Breast epithelium (tissue), 4 donors: ENCODE data around the gene SDK1. TPM values are rescaled to one million over a fixed set of nuclear protein-coding genes. Genes with fewer than 3 reads are reported as not detected.
A peak's percentile ranks its signal among the peaks of the same experiment; 100 is the strongest.

Experiments used
- DNase-seq, 2 donors: peaks; one replicate each; pipeline ENCODE4 v3.0.0-alpha.2; 2019; ENCODE audit warnings: low spot score in 2 of 2
- H3K27ac ChIP-seq, 2 donors: fragments of 200-600 bp; sonication (generic) in 1 of 2; one replicate each; pipeline ENCODE4 v1.5.1; 2016 to 2019; ENCODE audit warnings: mild to moderate bottlenecking in 1 of 2
- H3K27me3 ChIP-seq, 2 donors: fragments of 200-600 bp; sonication (generic) in 1 of 2; one replicate each; pipeline versions ENCODE4 v1.5.1 to v1.6.0; 2017 to 2019; ENCODE audit warnings: control low read depth in 1 of 2, mild to moderate bottlenecking in 1 of 2
- H3K36me3 ChIP-seq: fragments of 200-600 bp; one replicate; pipeline ENCODE4 v1.5.1; 2019
- H3K4me1 ChIP-seq, 2 donors: fragments of 200-600 bp; sonication (generic); one replicate each; pipeline ENCODE4 v1.5.1; 2016 to 2019; ENCODE audit warnings: control low read depth in 1 of 2
- H3K4me3 ChIP-seq, 3 donors: fragments of 200-600 bp; sonication (generic); 1 replicate in 2 of 3; 2 replicates in 1 of 3; pipeline ENCODE4 v1.5.1; 2016 to 2019; ENCODE audit warnings: mild to moderate bottlenecking in 3 of 3, moderate library complexity in 2 of 3
- H3K9me3 ChIP-seq, 2 donors: fragments of 200-600 bp; sonication (generic) in 1 of 2; one replicate each; pipeline ENCODE4 v1.5.1; 2016 to 2019; ENCODE audit warnings: control low read depth in 1 of 2
- CTCF ChIP-seq, 3 donors: fragments of 450-650 bp; IDR thresholded peaks; one replicate each; pipeline ENCODE4 v1.5.1; 2016 to 2017; ENCODE audit warnings: antibody characterized with exemption in 3 of 3, mild to moderate bottlenecking in 3 of 3, moderate library complexity in 3 of 3
- POLR2A ChIP-seq: fragments of 450-650 bp; IDR thresholded peaks from one replicate; pipeline ENCODE4 v1.6.1; 2016; ENCODE audit warnings: antibody characterized with exemption, mild to moderate bottlenecking, moderate library complexity
- POLR2AphosphoS5 ChIP-seq, 3 donors: sonication (generic); formaldehyde crosslinking; IDR thresholded peaks; one replicate each; pipeline ENCODE4 v1.6.1; 2017; ENCODE audit warnings: antibody characterized with exemption in 3 of 3
- intact Hi-C: fragments of 100-400 bp; cut with DNase I; formaldehyde crosslinking; loops from one replicate; pipeline ENCODE4 v1.15.1; 2023; ENCODE audit warnings: low total_unique reads
- total RNA-seq, 3 donors: library from RNA; depleted of rRNA; stranded (reverse); fragments of >200 nt; gene quantifications; one replicate each; pipeline ENCODE4 v1.1.0, GENCODE V29; 2016

The SDK1 gene
- total RNA-seq, 3 donors from 2014 or later, result 3.7 to 18.2 (median 6.6) TPM

- no peaks in the 10 kb centered on the region for H3K27me3 ChIP-seq
- intact Hi-C loops, result no loop called here
- H3K36me3 ChIP-seq, result no peaks in the 10 kb centered on the region
- no peaks in the 10 kb centered on the region for H3K4me1 ChIP-seq
- DNase-seq, result no peak
- no peak overlapping the region for H3K4me3 ChIP-seq
- no peak overlapping the region for H3K27ac ChIP-seq
- no peak for TF ChIP-seq CTCF (IDR thresholded peaks at IDR 0.05)
- no peak for TF ChIP-seq POLR2A
- no peak for TF ChIP-seq POLR2AphosphoS5 (IDR thresholded peaks at IDR 0.05)
- no peaks in the 10 kb centered on the region for H3K9me3 ChIP-seq
Measured at GRCh38 chr7:3879355-3880075, 578.5 kb downstream of the SDK1 start.

GRCh38 chr7:3880228-3880987 lies 579.4 kb downstream of the SDK1 start:
- Histone ChIP-seq H3K4me3 (no peak overlapping the region), H3K9me3 (no peaks in the 10 kb centered on the region), H3K4me1 (no peaks in the 10 kb centered on the region), H3K27me3 (no peaks in the 10 kb centered on the region), H3K36me3 (no peaks in the 10 kb centered on the region), H3K27ac (no peak overlapping the region)
- intact Hi-C loops, result no loop called here
- no peak for DNase-seq
- TF ChIP-seq CTCF (IDR thresholded peaks at IDR 0.05) (no peak), POLR2A (no peak), POLR2AphosphoS5 (IDR thresholded peaks at IDR 0.05) (no peak)

- no peaks in the 10 kb centered on the region for H3K27me3 ChIP-seq
- H3K9me3 ChIP-seq, result no peaks in the 10 kb centered on the region
- DNase-seq, result no peak
- TF ChIP-seq POLR2A, result no peak
- TF ChIP-seq CTCF (IDR thresholded peaks at IDR 0.05), result no peak
- no peak for TF ChIP-seq POLR2AphosphoS5 (IDR thresholded peaks at IDR 0.05)
- no peaks in the 10 kb centered on the region for H3K4me1 ChIP-seq
- intact Hi-C loops, result no loop called here
- no peaks in the 10 kb centered on the region for H3K36me3 ChIP-seq
- no peak overlapping the region for H3K27ac ChIP-seq
- no peak overlapping the region for H3K4me3 ChIP-seq
Measured at GRCh38 chr7:3882782-3883181, 581.7 kb downstream of the SDK1 start.

GRCh38 chr7:3884543-3884942 lies 583.5 kb downstream of the SDK1 start:
- H3K36me3 ChIP-seq, result no peaks in the 10 kb centered on the region
- no peak overlapping the region for H3K27ac ChIP-seq
- DNase-seq, result no peak
- no peaks in the 10 kb centered on the region for H3K4me1 ChIP-seq
- no peaks in the 10 kb centered on the region for H3K9me3 ChIP-seq
- H3K4me3 ChIP-seq, result no peak overlapping the region
- intact Hi-C loops, result no loop called here
- TF ChIP-seq POLR2A (no peak), CTCF (IDR thresholded peaks at IDR 0.05) (no peak)
- no peaks in the 10 kb centered on the region for H3K27me3 ChIP-seq

- Histone ChIP-seq H3K27ac (peak overlapping the region in 1 of 2 donors; percentile 53), H3K4me1 (no peaks in the 10 kb centered on the region), H3K9me3 (no peaks in the 10 kb centered on the region), H3K27me3 (no peaks in the 10 kb centered on the region), H3K4me3 (no peak overlapping the region), H3K36me3 (no peaks in the 10 kb centered on the region)
- DNase-seq, result no peak
- intact Hi-C loops, result no loop called here
- TF ChIP-seq CTCF (IDR thresholded peaks at IDR 0.05), result no peak
- no peak for TF ChIP-seq POLR2AphosphoS5 (IDR thresholded peaks at IDR 0.05)
- no peak for TF ChIP-seq POLR2A
Measured at GRCh38 chr7:3887096-3887690, 586.1 kb downstream of the SDK1 start.
